Retinal pigment epithelial cell (primary cell): ENCODE measurements around the gene LARP1B.
"Not testable (repeated sequence)": the region's sequence is repeated elsewhere in the genome, so short reads cannot be mapped to it uniquely, and the experiment has no call there.

ENCODE experiments used
- DNase-seq: peaks from one replicate; pipeline ENCODE4 v3.0.0-alpha.2; 2010; ENCODE audit warnings: low read depth
- H3K4me3 ChIP-seq: 2 replicates; pipeline ENCODE4 v1.5.1; 2011; ENCODE audit warnings: mild to moderate bottlenecking, low read length, control low read depth, moderate library complexity
- CTCF ChIP-seq: conservative IDR thresholded peaks from 2 replicates; pipeline ENCODE4 v1.5.1; 2011; ENCODE audit warnings: low read depth, low read length, control low read depth, inconsistent platforms

Gene LARP1B

GRCh38 chr4:128056396-128056795 is 4.7 kb upstream of the LARP1B start:
- no peak for TF ChIP-seq CTCF
- H3K4me3 ChIP-seq = no peak overlapping the region
- DNase-seq = no peak

- no peak for DNase-seq
- peak overlapping the region; percentile 53 for H3K4me3 ChIP-seq
- TF ChIP-seq CTCF = no peak
These were observed 902 bp upstream of the LARP1B start for GRCh38 chr4:128060121-128060698.

GRCh38 chr4:128061566-128062536 is 739 bp downstream of the LARP1B start:
- no peak for DNase-seq
- TF ChIP-seq CTCF = peak; percentile 27
- peak overlapping the region; percentile 84 for H3K4me3 ChIP-seq

GRCh38 chr4:128066453-128066820 is 5.3 kb downstream of the LARP1B start:
- not testable (repeated sequence) for DNase-seq, H3K4me3 ChIP-seq

GRCh38 chr4:128068918-128069317 is 7.8 kb downstream of the LARP1B start:
- peak; percentile 44 for TF ChIP-seq CTCF
- DNase-seq = no peak
- no peak overlapping the region for H3K4me3 ChIP-seq

- no peak for DNase-seq
- H3K4me3 ChIP-seq = no peak overlapping the region
- TF ChIP-seq CTCF = no peak
These were observed 15.4 kb downstream of the LARP1B start for GRCh38 chr4:128076464-128076863.

- DNase-seq = not testable (repeated sequence)
These were observed 34.2 kb downstream of the LARP1B start for GRCh38 chr4:128095293-128095692.

GRCh38 chr4:128107766-128108165 is 46.7 kb downstream of the LARP1B start:
- no peak for TF ChIP-seq CTCF
- H3K4me3 ChIP-seq = no peak overlapping the region
- DNase-seq = no peak

More at GRCh38 chr4:128095293-128095692, 34.2 kb downstream of the LARP1B start:
- H3K4me3 ChIP-seq = not testable (repeated sequence)
